A549 (cell line): ENCODE data around the gene SAP30L. TPM values are rescaled to one million over a fixed set of nuclear protein-coding genes. Genes with fewer than 3 reads are reported as not detected.

Experiments used
- polyA plus RNA-seq, 4 experiments: library from polyadenylated mRNA; depleted of rRNA in 3 of 4; stranded (reverse); fragments of >200 nt; fragmentation: RNase III in 1 of 4; extraction: RNeasy Plus Mini Kit Qiagen cat#74134 plus additional on column Dnase treatment in 1 of 4; gene quantifications; 2 replicates in 3 of 4; 3 replicates in 1 of 4; pipeline ENCODE4 v1.2.3, GENCODE V29; 2011 to 2017

Gene SAP30L
- polyA plus RNA-seq, 2 of the 4 experiments (the other 2 are of a cell fraction), result 24.9 to 50.3 TPM

Other genes with a start within 250 kb of the SAP30L start
- 0.04 and 0.08 TPM in 2 replicates for gene HAND1, start 32.2 kb downstream of the SAP30L start, polyA plus RNA-seq (2011; rRNA removed)
- gene HAND1, start 32.2 kb downstream of the SAP30L start, polyA plus RNA-seq (2017; fragmentation: RNase III; extraction: RNeasy Plus Mini Kit Qiagen cat#74134 plus additional on column Dnase treatment), result 0.05 TPM in 1 of 3 replicates, not detected in the others